GM12874 (cell line): ENCODE results near the gene SNPH.

Experiments
- TF ChIP-seq, protein P1 (sequence below): IDR thresholded peaks from 2 replicates; pipeline ENCODE4 v1.5.1; 2011; ENCODE audit warnings: low read depth, mild to moderate bottlenecking, control low read depth, low read length, moderate library complexity; ENCODE audit not compliant: insufficient read depth

SNPH gene

DNA sequence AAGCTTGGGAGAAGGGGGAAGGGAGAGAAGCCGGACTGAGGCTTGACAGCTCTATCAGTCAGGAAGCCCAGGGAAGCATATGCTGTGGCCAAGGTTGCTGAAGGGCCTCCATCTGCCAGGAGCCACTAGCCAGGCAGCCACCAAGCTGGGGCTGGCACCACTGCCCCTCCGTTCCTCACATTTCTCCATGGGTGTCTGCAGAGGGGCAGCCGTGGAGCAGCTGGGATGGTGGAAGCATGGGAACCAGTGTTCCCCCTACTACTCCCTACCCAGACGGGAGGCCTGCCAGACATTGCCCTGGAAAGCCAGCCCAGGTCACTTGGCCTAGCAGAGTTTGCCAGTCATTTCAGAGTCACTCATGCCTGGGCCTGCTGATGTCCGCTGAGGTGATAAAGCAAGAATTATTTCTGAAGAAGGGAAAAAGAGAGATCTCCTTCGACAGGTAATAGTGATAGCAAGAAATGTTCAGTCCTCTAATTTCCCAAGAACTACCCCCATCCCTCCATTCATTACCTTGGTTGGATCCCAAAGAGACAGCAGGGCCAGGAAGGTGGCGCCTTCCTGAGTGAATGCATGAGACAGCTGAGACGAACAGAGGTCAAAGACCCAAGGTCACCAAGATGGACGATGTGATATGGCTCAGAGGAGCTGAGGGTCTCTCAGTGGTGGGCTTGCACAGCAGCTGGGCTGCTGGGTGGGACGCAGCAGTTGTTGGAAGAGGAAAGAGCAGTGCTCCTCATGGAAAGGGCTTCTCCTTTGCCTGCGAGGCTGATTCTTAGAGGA is 21.9 kb downstream of the SNPH start:
- TF ChIP-seq, protein P1, sequence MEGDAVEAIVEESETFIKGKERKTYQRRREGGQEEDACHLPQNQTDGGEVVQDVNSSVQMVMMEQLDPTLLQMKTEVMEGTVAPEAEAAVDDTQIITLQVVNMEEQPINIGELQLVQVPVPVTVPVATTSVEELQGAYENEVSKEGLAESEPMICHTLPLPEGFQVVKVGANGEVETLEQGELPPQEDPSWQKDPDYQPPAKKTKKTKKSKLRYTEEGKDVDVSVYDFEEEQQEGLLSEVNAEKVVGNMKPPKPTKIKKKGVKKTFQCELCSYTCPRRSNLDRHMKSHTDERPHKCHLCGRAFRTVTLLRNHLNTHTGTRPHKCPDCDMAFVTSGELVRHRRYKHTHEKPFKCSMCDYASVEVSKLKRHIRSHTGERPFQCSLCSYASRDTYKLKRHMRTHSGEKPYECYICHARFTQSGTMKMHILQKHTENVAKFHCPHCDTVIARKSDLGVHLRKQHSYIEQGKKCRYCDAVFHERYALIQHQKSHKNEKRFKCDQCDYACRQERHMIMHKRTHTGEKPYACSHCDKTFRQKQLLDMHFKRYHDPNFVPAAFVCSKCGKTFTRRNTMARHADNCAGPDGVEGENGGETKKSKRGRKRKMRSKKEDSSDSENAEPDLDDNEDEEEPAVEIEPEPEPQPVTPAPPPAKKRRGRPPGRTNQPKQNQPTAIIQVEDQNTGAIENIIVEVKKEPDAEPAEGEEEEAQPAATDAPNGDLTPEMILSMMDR: no peak

DNA sequence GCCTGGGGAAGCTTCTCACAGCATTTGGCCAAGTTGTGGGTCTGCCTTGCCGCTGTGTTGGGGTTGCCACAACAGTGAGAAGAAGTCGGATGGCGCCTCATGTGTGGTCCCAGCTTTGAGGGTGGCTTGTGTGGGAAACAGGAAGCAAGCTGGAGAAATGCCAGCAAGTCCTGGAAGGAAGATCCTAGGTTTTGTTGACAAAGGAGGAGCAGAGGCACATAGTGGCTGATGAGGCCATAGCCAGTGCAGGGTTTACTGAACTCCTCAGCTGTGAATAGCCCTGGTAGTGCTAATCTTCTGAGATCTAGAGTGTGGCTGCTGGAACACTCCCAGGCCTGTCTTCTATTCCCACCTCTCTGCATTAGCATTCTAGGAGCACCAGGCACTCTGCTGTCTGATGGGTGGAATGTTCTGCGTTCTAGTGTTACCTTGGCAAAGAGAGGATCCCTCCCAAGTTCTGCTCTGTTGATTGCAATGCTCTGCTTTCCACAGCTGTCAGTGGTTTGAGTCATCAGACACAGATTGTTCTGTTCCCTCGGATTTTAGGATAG is 25.2 kb downstream of the SNPH start:
- TF ChIP-seq, protein P1: no peak

DNA sequence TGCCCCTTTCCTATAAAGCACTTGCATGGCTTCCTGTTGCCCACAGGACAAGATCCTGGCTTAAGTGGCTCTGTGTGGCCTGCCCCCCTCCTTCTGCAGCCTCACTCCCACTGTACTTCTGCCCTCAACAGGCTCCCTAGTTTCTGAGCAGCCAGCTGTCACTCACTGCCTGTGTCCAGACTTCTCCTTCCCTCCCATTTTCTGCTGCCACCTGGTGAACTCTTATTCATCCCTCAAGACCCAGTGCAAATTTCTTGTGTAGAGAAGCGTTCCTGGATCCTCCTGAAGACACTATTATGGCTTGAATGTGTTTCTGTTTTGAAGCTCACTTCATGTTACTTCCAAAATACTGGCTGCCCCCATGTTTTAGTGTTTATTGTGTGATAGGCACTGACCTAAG is 26.5 kb downstream of the SNPH start:
- TF ChIP-seq, protein P1: no peak

DNA sequence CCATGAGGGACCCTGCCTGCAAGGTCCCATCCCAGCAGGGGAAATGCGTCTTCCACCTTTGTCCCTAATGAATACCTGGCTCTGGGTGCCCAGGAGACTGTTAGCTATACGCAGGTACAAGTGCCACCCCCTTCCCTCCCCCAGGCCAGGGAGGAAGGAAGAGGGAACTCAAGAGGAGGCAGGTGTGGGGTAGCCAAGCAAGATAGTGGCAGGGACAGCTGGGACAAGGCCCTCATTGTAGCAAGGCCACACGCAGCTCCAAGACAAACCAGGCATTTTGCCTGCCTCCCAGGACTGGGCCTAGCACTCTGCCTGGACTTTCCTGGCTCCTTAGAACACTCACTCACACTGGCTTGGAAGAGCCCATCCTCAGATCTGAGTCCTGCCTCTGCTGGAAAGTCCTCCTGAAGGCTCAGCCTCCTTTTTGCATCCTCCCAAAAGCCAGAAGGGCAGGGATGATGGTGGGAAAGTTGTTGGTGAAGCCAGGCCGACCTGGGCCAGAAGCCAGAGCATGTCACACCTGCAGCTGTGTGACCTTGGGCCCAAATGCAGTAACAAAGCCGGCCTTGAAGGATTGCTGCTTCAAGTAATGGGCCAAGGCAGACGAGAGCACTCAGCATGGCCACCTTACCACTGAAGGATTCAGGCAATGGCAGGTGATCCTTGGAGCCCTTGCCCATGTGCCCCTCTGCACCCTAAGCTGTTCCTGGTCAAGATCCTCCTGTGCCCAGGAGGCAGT is 27.7 kb downstream of the SNPH start:
- TF ChIP-seq, protein P1: no peak

DNA sequence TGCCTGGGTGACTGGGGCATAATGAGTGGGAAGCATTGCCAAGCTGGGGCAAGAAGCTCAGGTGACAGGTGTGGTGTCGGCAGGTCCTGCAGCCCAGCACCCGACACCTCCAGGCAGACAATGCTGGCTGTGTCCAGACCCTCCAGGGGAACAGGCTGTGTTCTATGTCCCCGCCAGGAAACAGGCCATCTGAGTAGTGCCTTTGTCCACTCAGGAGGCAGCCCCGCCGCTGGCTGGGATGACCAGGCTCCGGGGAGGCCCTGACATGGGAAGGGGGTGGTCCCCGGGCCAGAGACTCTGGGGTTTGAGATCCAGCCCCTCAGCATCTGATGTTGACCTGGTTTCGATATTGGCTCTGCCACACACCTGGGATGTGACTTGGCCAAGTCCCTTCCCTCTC is 28.4 kb downstream of the SNPH start:
- TF ChIP-seq, protein P1: no peak

DNA sequence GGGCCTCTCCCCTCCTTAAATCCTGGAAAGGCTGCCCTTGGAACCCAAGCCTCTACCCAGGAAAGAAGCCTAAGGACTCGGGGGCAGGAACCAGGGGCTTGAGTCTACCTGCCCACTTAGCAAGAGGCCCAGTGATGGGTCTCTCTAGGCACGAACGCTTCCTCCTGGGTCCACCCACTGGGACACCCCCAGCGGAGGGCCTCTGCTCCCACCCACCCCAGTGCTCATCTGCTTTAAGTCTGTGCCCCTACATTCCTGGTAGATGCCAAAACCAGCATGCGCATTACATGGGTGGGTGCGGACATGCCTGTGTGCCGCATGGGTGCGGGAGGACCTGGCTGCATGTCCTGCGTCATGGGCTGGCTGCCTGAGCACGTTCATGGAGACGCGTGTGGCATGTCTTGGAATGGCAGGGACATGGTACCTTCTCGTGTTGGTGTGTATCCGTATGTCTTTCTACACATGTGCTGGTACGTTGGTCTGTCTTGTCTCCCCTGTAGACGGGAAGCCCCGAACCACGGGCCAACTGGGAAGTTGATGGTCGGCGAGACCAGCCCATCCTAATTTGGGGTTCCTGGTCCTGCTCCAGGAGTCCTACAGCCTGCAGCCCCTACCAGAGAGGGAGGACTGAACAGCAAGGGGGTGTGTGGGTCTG is 29.3 kb downstream of the SNPH start:
- TF ChIP-seq, protein P1: no peak

DNA sequence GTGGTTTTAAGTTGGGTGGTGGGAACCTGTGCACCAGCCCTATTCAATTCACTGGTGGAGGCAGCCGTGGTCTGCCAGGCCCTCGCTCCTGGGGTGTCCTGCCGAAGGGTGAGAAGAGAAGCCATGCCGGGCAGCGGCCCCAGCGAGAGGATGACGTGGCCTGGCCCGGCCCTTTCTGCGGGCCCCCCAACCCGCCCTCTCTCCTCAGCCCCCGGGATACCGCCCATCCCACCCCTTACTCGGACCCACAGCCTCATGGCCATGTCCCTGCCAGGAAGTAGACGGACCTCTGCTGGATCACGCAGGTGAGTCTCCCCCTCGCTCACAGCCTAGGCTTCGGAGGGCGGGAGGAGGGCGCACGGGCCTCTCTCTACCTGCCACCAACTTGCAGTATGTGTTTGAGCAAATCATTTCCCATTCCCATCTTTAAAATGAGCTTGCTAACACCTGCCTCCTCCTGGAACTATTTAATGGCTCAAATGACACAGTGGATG is 30.1 kb downstream of the SNPH start:
- TF ChIP-seq, protein P1: no peak
